CMK (cell line): ENCODE results near the gene XPOT.

ENCODE experiments used
- DNase-seq: peaks from one replicate; pipeline ENCODE4 v3.0.0-alpha.2; 2010; ENCODE audit warnings: low read depth

XPOT gene

DNA sequence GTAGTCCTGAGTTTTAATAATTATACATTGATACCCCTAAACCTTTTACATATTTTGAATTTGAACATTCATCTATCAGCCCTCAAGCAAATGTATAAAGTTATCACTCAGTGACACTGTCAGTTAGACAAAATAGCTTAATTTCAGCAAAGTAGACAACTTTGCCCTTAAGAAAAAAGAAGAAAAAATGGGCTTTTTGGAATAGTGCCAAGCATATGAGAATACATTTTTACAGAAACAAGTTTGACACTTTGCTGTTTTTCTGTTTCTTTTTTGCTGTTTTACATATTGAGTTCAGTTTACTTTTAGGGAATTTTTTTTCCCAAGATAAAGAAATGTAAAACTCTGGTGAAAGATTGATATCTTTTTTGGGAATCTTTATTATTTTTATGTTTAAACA lies 62.0 kb downstream of the XPOT start:
- DNase-seq = no peak

DNA sequence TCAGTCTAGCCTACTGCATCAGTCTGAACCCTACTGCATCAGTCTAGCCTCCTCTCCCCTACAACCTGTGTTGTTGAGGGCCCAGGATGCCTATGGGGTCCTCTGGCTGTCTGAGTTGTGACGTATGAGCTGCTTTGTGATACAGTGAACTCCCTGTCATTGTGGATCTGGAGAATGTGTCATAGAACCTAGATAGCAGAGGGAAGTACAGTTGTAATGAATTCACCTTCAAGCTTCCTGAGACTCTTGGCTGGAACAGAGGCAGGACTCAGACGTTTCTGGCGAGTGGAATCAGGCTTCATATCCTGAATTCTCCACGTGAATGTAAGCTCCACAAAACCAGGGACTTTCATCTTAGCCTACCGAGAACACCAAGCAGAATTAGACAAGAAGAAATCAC lies 64.8 kb downstream of the XPOT start:
- no peak for DNase-seq

DNA sequence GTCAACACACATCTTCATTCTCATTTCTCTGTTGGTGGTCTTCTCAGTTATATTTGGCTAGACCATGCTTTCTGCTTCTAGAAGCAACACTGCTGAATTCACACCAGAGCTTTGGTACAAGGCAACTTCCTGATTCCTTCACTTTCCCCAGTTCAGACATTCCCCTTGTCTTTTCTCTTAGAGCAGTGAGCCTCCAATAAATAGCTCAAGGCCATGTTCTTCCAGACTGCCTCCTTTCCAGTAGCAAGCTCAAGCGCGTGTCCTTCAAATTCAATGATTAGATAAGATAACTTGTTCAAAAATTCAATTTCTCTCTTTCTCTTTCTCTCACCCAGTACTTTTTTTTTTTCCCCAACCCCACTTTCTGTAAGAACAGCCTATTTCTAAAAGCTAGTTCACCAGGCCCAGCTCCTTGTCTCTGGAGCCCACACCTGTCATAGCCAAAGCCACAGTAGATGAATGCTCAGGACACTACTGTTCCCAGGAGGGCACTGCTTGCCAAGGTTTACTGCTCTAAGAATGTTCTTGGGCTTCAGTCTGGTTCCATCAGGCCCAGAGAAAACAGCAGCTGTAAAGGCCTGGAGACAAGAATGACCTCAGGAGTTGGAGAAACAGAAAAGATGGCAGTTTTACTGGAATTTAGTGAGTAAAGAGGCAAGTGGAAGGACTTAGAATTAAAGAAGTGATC lies 65.4 kb downstream of the XPOT start:
- DNase-seq = no peak

DNA sequence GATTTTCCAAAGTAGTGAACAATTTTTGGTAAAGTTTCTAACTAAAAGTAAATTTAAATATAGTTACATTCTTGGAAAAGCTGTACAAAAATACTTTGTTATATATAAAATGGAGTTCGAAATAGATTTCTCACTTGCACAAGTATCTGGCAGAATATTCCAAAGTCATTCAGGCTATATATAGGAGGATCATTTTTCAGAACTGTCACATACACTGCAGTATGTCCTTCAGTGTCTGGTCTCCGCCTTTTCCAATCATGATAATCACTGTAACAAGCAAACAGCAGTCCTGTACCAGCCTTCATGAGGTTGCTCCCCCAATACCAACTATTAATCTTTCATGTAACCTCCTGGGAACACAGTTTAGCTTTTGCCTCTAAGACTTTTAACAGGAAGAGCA lies 66.3 kb downstream of the XPOT start:
- DNase-seq = no peak

DNA sequence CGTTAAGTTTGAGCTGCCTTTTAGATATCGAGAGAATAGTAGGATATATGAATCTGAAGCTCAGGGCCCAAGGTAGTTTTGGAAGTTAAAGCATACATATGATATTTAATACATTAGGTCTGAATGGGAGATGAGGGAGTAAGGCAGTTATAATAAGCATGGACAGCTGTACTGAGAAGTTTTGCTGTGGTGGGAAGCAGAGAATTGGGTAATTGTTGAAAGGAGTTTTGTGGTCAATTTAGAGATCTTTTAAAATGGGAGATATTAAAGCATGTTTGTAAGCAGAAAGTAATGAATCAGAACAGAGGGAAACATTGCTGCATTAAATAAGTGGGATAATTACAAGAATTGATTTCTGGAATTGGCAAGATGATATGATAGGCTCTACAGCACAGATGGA lies 69.0 kb downstream of the XPOT start:
- DNase-seq = no peak

DNA sequence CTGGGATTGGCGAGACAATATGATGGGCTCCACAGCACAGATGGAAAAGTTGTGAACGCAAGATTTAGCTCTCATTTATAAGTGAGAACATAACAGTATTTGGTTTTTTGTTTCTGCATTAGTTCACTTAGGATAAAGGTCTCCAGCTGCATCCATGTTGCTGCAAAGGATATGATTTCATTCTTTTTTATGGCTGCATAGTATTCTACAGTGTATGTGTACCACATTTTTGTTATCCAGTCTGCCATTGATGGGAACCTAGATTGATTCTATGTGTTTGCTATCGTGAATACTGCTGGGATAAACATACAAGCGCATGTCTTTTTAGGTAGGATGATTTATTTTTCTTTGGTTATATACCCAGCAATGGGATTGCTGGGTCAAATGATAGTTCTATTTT lies 71.3 kb downstream of the XPOT start:
- DNase-seq = no peak

DNA sequence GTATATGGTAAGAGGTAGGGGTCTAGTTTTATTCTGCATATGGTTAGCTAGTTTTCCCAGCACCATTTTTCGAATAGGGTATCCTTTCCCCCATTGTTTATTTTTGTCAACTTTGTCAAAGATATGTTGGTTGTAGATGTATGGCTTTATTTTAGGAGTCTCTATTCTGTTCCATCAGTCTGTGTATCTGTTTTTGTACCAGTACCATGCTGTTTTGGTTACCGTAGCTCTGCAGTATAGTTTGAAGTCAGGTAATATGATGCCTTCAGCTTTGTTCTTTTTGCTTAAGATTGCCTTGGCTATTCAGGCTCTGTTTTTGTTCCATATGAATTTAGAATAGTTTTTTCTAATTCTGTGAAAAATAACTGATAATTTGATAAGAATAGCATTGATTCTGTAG lies 72.7 kb downstream of the XPOT start:
- DNase-seq = no peak

DNA sequence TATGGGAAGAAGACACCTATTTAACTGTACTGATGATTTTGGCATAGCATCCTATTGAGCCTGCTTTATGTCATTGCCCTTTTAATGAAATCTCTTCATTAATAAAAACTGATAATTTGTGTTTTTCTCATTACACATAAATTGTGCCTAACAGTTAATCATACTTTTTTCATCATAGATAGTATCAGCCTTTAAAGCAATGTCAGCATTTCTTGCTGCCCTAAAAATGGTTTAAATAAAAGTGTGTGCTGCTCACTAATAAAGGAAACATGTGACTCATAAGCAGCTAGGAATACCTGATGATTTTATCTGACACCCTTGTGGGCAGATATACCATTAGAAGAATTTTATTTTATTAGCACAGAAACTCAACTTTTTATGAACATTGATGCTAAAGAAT lies 74.5 kb downstream of the XPOT start:
- no peak for DNase-seq

DNA sequence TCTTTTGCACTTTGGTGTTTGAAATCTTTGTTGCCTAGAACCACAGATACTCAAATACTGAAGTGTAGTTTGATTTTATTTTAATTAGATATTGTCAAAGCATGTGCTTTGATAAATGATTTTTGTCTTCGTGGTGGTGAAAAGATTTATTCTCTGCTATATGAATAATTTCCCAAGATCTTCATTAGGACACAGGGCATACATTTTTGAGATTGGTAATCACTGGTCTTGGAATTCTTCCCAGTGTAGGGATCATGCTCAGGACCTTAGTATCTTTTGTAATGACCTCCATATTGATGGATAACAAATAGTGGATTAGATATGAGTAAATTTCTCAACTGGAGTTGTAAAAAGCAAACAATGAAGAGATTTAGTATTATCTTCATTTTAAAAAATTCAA lies 76.0 kb downstream of the XPOT start:
- DNase-seq = no peak

DNA sequence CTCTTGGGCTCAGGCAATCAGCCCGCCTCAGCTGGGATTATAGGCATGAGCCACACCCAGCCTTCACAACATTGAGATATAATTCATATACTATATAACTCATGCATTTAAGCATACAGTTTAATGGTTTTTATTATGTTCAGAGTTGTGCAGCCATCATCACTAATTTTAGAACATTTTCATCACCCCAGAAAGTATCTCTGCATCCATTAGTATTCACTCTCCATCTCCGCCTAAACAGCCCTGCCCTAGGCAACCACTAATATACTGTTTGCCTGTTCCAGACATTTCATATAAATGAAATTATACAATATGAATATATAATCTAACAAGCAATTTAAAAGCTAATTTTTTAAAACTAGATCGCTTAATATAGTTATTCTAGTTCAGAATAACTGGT lies 82.5 kb downstream of the XPOT start:
- DNase-seq = no peak

DNA sequence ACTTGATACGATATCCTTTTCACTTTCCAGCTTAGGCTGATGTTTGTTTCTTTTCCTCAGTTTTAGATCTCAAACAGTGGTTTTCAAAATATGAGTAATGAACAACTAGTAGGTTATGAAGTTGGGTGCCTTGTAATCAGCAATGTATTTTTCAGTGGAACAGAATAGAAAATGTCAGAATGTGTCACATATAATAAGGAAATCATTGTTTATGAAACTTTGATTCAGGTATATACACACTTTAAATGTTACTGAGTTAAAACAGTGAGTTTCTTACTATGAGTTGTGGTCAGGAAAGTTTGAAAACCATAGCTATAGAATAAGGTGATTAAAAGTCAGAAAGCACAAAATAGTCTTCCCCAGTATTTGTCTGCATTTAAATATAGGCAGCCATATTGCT lies 87.5 kb downstream of the XPOT start:
- DNase-seq = no peak

DNA sequence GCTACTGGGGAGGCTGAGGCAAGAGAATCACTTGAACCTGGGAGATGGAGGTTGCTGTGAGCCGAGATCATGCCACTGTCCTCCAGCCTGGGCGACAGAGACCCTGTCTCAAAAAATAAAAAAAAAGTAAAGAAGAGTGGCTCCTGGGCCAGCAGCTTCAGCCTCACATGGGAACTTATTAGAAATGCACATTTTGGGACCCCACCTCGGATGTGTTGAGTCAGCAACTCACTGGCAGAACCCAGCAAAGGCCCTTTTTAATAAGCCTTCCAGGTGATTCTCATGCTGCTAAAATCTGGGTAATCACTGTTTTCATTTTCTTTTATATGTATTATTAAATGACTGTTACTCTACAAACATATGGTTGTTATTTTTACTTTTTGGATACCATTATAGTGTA lies 89.3 kb downstream of the XPOT start:
- DNase-seq = no peak

DNA sequence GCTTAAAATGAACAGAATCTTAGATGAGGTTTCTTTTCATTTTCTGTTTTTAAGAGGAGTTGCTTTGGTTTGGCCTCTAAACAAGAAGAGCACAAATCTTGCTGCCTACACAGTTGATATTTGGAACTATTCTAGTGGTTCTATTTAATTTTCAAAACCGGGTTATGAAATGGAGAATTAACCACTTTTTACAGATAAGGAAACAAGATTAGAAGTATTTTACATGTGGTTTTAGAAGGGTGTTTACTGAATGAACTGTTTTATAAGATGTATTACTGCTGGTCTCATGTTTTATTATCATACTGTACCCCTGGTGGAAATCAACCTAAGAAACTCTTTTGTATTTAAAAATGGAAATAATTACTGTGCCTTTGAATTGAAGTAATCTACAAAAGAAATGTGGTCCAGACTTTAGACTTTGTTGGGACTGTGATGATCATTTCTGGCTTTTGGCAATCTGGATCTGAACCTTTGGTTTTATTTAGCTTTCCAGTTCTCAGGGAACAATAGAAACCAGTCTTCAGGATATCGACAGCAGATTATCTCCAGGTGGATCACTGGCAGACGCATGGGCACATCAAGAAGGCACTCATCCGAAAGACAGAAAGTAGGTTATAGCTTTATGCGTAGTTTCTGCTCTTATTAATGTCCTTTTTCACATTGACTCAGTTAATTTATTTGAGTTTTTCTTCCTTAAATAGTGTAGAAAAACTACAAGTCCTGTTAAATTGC lies 91.0 kb downstream of the XPOT start:
- no peak for DNase-seq

DNA sequence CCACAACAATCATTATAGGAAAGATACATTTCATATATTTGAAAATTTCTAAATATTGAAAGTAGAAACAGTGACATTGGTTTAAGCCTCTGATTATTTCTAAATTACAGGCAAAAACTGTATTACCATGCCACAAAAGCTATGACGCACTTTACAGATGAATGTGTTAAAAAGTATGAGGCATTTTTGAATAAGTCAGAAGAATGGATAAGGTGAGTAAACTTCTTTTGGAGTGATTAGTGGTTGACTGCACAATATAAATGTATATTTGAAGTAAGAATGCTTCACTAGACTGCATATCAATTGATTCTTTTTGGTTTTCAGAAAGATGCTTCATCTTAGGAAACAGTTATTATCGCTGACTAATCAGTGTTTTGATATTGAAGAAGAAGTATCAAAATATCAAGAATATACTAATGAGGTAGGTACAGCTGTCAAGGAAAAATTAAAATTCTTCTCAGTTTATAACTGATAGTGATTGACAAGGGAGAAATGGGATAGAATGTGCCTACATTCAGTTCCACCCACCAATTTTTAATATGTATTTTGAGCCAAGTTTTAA lies 92.7 kb downstream of the XPOT start:
- DNase-seq = no peak

DNA sequence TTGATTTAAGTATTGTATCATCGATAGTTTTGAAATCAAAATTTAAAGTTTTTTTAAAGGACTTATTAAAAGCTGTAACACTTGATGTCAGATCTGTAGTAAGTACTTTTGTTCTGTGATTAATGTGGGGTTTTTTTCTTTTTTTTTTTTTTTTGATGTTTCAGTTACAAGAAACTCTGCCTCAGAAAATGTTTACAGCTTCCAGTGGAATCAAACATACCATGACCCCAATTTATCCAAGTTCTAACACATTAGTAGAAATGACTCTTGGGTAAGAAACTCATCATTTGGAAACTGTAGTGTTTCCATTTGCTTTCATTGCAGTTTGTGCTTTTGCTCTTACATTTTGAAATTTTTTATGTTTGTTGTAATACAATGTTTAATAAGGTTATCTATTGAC lies 93.3 kb downstream of the XPOT start:
- no peak for DNase-seq

DNA sequence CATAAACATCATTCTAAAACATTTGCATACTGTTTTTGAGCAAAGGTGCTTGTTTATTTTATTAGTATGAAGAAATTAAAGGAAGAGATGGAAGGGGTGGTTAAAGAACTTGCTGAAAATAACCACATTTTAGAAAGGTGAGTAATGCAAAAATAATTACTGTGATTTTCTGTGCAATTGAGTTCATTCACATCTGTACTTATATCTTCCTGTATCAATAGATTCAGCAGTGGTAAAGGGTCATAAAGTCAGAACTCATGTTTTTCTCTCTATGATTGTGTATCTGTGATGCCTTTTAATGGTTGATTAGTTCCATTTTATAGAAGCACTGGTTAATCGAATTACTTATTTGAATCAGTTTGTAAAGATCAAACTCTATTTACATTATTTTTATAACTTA lies 93.7 kb downstream of the XPOT start:
- DNase-seq = no peak

DNA sequence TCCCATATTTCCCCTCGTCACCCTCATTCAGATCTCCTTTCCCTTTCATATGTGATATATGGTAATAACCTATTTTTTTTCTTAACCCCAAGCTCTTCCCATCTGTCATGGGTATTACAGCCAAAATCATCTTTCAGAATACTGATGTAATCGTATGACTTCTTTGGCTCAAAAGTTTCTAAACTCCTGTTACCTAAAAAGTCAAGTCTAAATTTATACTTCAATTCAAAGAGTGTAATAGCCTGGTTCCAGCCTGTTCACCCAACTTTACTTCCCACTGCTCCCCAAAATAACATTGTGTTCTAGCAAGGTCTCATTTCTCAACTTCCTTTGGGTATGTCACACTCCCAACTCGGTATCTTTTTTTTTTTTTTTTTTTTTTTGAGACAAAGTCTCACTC lies 96.2 kb downstream of the XPOT start:
- DNase-seq = no peak
